ENCODE data around the gene PRSS56.

DNA sequence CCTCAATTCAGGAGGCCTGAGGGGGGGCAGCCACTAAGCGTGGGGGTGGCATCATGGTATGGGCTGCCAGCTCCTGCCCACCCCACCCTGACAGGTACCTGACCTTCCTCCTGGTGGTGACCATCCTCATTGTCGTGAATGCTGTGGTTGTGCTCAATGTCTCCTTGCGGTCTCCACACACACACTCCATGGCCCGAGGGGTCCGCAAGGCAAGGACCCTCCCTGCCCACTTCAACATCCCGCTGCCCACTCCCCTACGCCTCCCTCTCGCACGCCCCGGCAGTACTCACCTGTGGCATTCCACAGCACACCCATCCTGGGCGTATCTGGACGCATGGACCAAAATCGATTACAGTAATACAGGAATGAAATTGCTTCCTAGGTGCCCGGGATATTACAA is 23.3 kb downstream of the PRSS56 start:
- TF ChIP-seq, protein P1, sequence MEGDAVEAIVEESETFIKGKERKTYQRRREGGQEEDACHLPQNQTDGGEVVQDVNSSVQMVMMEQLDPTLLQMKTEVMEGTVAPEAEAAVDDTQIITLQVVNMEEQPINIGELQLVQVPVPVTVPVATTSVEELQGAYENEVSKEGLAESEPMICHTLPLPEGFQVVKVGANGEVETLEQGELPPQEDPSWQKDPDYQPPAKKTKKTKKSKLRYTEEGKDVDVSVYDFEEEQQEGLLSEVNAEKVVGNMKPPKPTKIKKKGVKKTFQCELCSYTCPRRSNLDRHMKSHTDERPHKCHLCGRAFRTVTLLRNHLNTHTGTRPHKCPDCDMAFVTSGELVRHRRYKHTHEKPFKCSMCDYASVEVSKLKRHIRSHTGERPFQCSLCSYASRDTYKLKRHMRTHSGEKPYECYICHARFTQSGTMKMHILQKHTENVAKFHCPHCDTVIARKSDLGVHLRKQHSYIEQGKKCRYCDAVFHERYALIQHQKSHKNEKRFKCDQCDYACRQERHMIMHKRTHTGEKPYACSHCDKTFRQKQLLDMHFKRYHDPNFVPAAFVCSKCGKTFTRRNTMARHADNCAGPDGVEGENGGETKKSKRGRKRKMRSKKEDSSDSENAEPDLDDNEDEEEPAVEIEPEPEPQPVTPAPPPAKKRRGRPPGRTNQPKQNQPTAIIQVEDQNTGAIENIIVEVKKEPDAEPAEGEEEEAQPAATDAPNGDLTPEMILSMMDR (IDR thresholded peaks at IDR 0.05): no peak
- TF ChIP-seq POLR2A (IDR thresholded peaks at IDR 0.05): no peak
